HCT116 (cell line): ENCODE data around the gene SH3GL2. TPM values are rescaled to one million over a fixed set of nuclear protein-coding genes. Genes with fewer than 3 reads are reported as not detected.

Experiments used
- ATAC-seq: fragments of 200-7000 bp; cut with Tn5 transposase; 2 replicates; pipeline ENCODE4 v1.9.1; 2020; ENCODE audit warnings: mild to moderate bottlenecking, moderate library complexity
- BruUV-seq: library from RNA; stranded (reverse); fragments of 400-500 nt; replicated peaks from 2 replicates; lab custom pipeline; 2021; lab: Mats Ljungman, UMichigan
- CTCF ChIA-PET: fragments of 300-600 bp; sonication (Branson Sonifier 250); formaldehyde crosslinking; loops from one replicate; lab custom pipeline; 2021; ENCODE audit warnings: antibody characterized with exemption; lab: Charles Lee
- POLR2A ChIA-PET: fragments of 300-600, 350-600 bp; sonication (Branson Sonifier 250); formaldehyde crosslinking; loops from one replicate; lab custom pipeline; 2021; ENCODE audit warnings: antibody characterized with exemption; lab: Charles Lee
- RAD21 ChIA-PET, 2 experiments: fragments of 300-600 bp; sonication (Branson Sonifier 250); formaldehyde crosslinking; loops; one replicate each; lab custom pipeline; 2023; ENCODE audit warnings: low total read pairs in 2 of 2; ENCODE audit not compliant: uncharacterized antibody in 2 of 2, unreplicated experiment in 2 of 2, low non-redundant PET in 1 of 2; lab: Charles Lee
- DNase-seq: peaks from one replicate; pipeline ENCODE4 v3.0.0-alpha.2; 2010; ENCODE audit warnings: low read depth, low spot score
- H2AFZ ChIP-seq: fragments of 200-600 bp; shearing (Covaris generic), sonication (generic); 2 replicates; pipeline ENCODE4 v1.6.1; 2017; ENCODE audit warnings: low read depth, mixed run types, mixed read lengths, antibody characterized with exemption, low read length; ENCODE audit not compliant: poor library complexity, severe bottlenecking
- H3K27ac ChIP-seq: 2 replicates; pipeline ENCODE4 v1.5.1; 2012; ENCODE audit warnings: low read depth, low read length
- H3K27me3 ChIP-seq: fragments of 200-600 bp; sonication (generic); 2 replicates; pipeline ENCODE4 v1.6.1; 2016; ENCODE audit warnings: mixed run types, low read length, mixed read lengths; ENCODE audit not compliant: insufficient read depth
- H3K36me3 ChIP-seq, 2 experiments: fragments of 200-500 bp in 1 of 2; fragments of 200-600 bp in 1 of 2; sonication (Bioruptor generic) in 1 of 2; sonication (generic) in 1 of 2; 2 replicates each; pipeline versions ENCODE4 v1.5.1 to v1.6.1; 2014 to 2016; ENCODE audit warnings: low read length in 2 of 2, inconsistent platforms in 1 of 2, mixed read lengths in 1 of 2, mixed run types in 1 of 2; ENCODE audit not compliant: insufficient read depth in 2 of 2, control insufficient read depth in 1 of 2
- H3K4me1 ChIP-seq, 2 experiments: fragments of 200-600 bp in 1 of 2; sonication (generic) in 1 of 2; 2 replicates each; pipeline versions ENCODE4 v1.5.1 to v1.6.1; 2012 to 2017; ENCODE audit warnings: low read length in 2 of 2, inconsistent platforms in 1 of 2, mild to moderate bottlenecking in 1 of 2, mixed read lengths in 1 of 2, mixed run types in 1 of 2, moderate library complexity in 1 of 2; ENCODE audit not compliant: insufficient read depth in 2 of 2, control insufficient read depth in 1 of 2
- H3K4me2 ChIP-seq: fragments of 200-600 bp; sonication (generic); 2 replicates; pipeline ENCODE4 v1.6.1; 2017; ENCODE audit warnings: mixed run types, low read length, mixed read lengths
- H3K4me3 ChIP-seq, 2 experiments: fragments of 200-600 bp in 1 of 2; sonication (generic) in 1 of 2; replicated peaks in 1 of 2; 2 replicates each; pipeline ENCODE4 v1.5.1; 2011 to 2016; ENCODE audit warnings: low read length in 2 of 2, control low read depth in 1 of 2, low read depth in 1 of 2, mild to moderate bottlenecking in 1 of 2, mixed read lengths in 1 of 2, mixed run types in 1 of 2
- H3K79me2 ChIP-seq: fragments of 200-600 bp; sonication (generic); 2 replicates; pipeline ENCODE4 v1.6.1; 2017; ENCODE audit warnings: mild to moderate bottlenecking, mixed run types, low read length, moderate library complexity, mixed read lengths; ENCODE audit not compliant: insufficient read depth
- H3K9ac ChIP-seq: fragments of 200-600 bp; sonication (generic); 2 replicates; pipeline ENCODE4 v1.6.1; 2016; ENCODE audit warnings: low read length, mixed read lengths
- H3K9me2 ChIP-seq: fragments of 200-600 bp; sonication (generic), shearing (Covaris generic); 2 replicates; pipeline ENCODE4 v1.6.1; 2017; ENCODE audit warnings: mixed run types, mild to moderate bottlenecking, moderate library complexity; ENCODE audit not compliant: insufficient read depth
- H3K9me3 ChIP-seq, 2 experiments: fragments of 200-500 bp in 1 of 2; fragments of 200-600 bp in 1 of 2; sonication (Bioruptor generic) in 1 of 2; sonication (generic) in 1 of 2; 2 replicates each; pipeline ENCODE4 v1.6.1; 2014 to 2017; ENCODE audit warnings: low read length in 2 of 2, mixed read lengths in 2 of 2, inconsistent platforms in 1 of 2, low read depth in 1 of 2, mild to moderate bottlenecking in 1 of 2, mixed run types in 1 of 2, moderate library complexity in 1 of 2; ENCODE audit not compliant: control insufficient read depth in 1 of 2, insufficient read depth in 1 of 2
- H4K20me1 ChIP-seq: fragments of 200-600 bp; sonication (generic), shearing (Covaris generic); 2 replicates; pipeline ENCODE4 v1.6.1; 2017; ENCODE audit warnings: mixed run types, mild to moderate bottlenecking, moderate library complexity; ENCODE audit not compliant: insufficient read depth
- CBX3 ChIP-seq: IDR thresholded peaks from 2 replicates; pipeline ENCODE4 v1.6.1; 2012; ENCODE audit warnings: low read depth
- CTCF ChIP-seq, 3 experiments: fragments of 200-600 bp in 1 of 3; sonication (generic) in 1 of 3; IDR thresholded peaks in 2 of 3; conservative IDR thresholded peaks in 1 of 3; 2 replicates each; pipeline ENCODE4 v1.5.1; 2012 to 2017; ENCODE audit warnings: low read depth in 2 of 3, low read length in 2 of 3, antibody characterized with exemption in 1 of 3, borderline replicate concordance in 1 of 3, control low read depth in 1 of 3, mild to moderate bottlenecking in 1 of 3, mixed read lengths in 1 of 3, mixed run types in 1 of 3, moderate library complexity in 1 of 3; ENCODE audit not compliant: insufficient read depth in 1 of 3
- ELF1 ChIP-seq: IDR thresholded peaks from 2 replicates; pipeline ENCODE4 v1.6.1; 2012; ENCODE audit warnings: low read depth, borderline replicate concordance
- MAX ChIP-seq: IDR thresholded peaks from 2 replicates; pipeline ENCODE4 v1.6.1; 2012
- POLR2AphosphoS5 ChIP-seq: IDR thresholded peaks from 2 replicates; pipeline ENCODE4 v1.6.1; 2011; ENCODE audit warnings: mild to moderate bottlenecking, low read depth, low read length, moderate library complexity
- RAD21 ChIP-seq: IDR thresholded peaks from 2 replicates; pipeline ENCODE4 v1.6.1; 2012; ENCODE audit warnings: low read depth, mild to moderate bottlenecking
- SRF ChIP-seq: IDR thresholded peaks from 2 replicates; pipeline ENCODE4 v1.6.1; 2012; ENCODE audit warnings: low read depth
- YY1 ChIP-seq: IDR thresholded peaks from 2 replicates; pipeline ENCODE4 v1.6.1; 2011; ENCODE audit warnings: low read length, low read depth, moderate library complexity, mild to moderate bottlenecking; ENCODE audit not compliant: insufficient replicate concordance; ENCODE audit errors: extremely low read depth
- ZFX ChIP-seq: fragments of 450-650 bp; IDR thresholded peaks from 2 replicates; pipeline ENCODE4 v1.6.1; 2017
- intact Hi-C: fragments of 100-400 bp; cut with micrococcal nuclease; formaldehyde crosslinking; loops from 2 replicates; pipeline ENCODE4 v1.10.0; 2022
- total RNA-seq: library from RNA; stranded (reverse); gene quantifications from one replicate; pipeline ENCODE4 v1.2.1, GENCODE V29; 2021; ENCODE audit not compliant: unreplicated experiment

Gene SH3GL2
- total RNA-seq, 1 experiment from 2014 or later, result not detected

GRCh38 chr9:17531642-17532254, 47.1 kb upstream of the SH3GL2 start:
- no peaks in the 10 kb centered on the region for H3K79me2 ChIP-seq
- intact Hi-C loops, result loop anchor here (1.0 to 5.0 kb wide), 4 partner anchors 271 to 1926 kb away; no protein-coding TSS in a partner anchor
- H3K27ac ChIP-seq, result no peak overlapping the region
- ChIA-PET POLR2A (no interaction called here), CTCF (no interaction called here), RAD21 (no interaction called here)
- H3K4me2 ChIP-seq, result no peak overlapping the region
- H4K20me1 ChIP-seq, result no peaks in the 10 kb centered on the region
- no peaks in the 10 kb centered on the region for H3K4me1 ChIP-seq
- H3K9ac ChIP-seq, result no peak overlapping the region
- H3K27me3 ChIP-seq, result no peaks in the 10 kb centered on the region
- no TSS peak for BruUV-seq
- peak; percentile 48 to 65 (median 62) for TF ChIP-seq CTCF (IDR thresholded peaks at IDR 0.05 in 2 of 3, conservative IDR thresholded peaks at IDR 0.05 in 1 of 3; ENCODE audit: borderline replicate concordance in 1 of 3, insufficient read depth in 1 of 3, low read depth in 2 of 3, low read length in 2 of 3)
- peak; percentile 82 for TF ChIP-seq YY1
- no peak for TF ChIP-seq POLR2AphosphoS5
- peak; percentile 64 for TF ChIP-seq RAD21
- no peaks in the 10 kb centered on the region for H3K9me2 ChIP-seq
- peak; percentile 65; the same call in 1 of the 2 replicates for ATAC-seq
- H3K4me3 ChIP-seq, result no peak overlapping the region
- no peaks in the 10 kb centered on the region for H3K9me3 ChIP-seq
- no peak overlapping the region for H2AFZ ChIP-seq
- no peaks in the 10 kb centered on the region for H3K36me3 ChIP-seq
- DNase-seq, result peak; percentile 10

GRCh38 chr9:17532461-17532860, 46.4 kb upstream of the SH3GL2 start:
- no TSS peak for BruUV-seq
- Histone ChIP-seq H3K36me3 (no peaks in the 10 kb centered on the region), H2AFZ (no peak overlapping the region), H3K9me2 (no peaks in the 10 kb centered on the region), H3K9ac (no peak overlapping the region), H3K79me2 (no peaks in the 10 kb centered on the region), H3K9me3 (no peaks in the 10 kb centered on the region), H3K27me3 (no peaks in the 10 kb centered on the region), H3K4me2 (no peak overlapping the region), H3K4me3 (no peak overlapping the region), H3K27ac (no peak overlapping the region), H3K4me1 (no peaks in the 10 kb centered on the region), H4K20me1 (no peaks in the 10 kb centered on the region)
- TF ChIP-seq ZFX, result no peak
- no peak for TF ChIP-seq RAD21
- TF ChIP-seq CBX3, result no peak
- TF ChIP-seq SRF, result no peak
- TF ChIP-seq YY1, result no peak
- TF ChIP-seq ELF1, result no peak
- TF ChIP-seq MAX, result no peak
- DNase-seq (no peak), ATAC-seq (no peak)
- ChIA-PET CTCF (interaction anchor here (1.5 kb wide), 1 partner anchor 270 kb away, joined by 5 read pairs; no protein-coding TSS in a partner anchor), RAD21 (no interaction called here), POLR2A (no interaction called here)
- intact Hi-C loops, result loop anchor here (5.0 kb wide), 2 partner anchors 680 to 1925 kb away; no protein-coding TSS in a partner anchor
